Body of pancreas (tissue), 4 donors: ENCODE data around the gene VPS39.

Experiments
- CTCF ChIP-seq, 7 experiments: fragments of 450-650 bp in 4 of 7; fragments of 200-600 bp in 3 of 7; sonication (generic) in 3 of 7; IDR thresholded peaks; one replicate each; pipeline ENCODE4 v1.5.1; 2016 to 2019; ENCODE audit warnings: antibody characterized with exemption in 7 of 7
- POLR2A ChIP-seq, 3 donors: fragments of 450-650 bp; IDR thresholded peaks; one replicate each; pipeline ENCODE4 v1.6.1; 2016; ENCODE audit warnings: antibody characterized with exemption in 3 of 3, mild to moderate bottlenecking in 2 of 3

GRCh38 chr15:42150219-42150970 lies 57.7 kb downstream of the VPS39 start:
- no peak for TF ChIP-seq CTCF (IDR thresholded peaks at IDR 0.05)
- no peak for TF ChIP-seq POLR2A (IDR thresholded peaks at IDR 0.05)
